HL-60 (cell line): ENCODE data around the gene FSIP1.

Experiments
- DNase-seq, 2 experiments: peaks; one replicate each; pipeline ENCODE4 v3.0.0-alpha.2; 2010 to 2020; ENCODE audit warnings: low read depth in 1 of 2, low spot score in 1 of 2
- H3K27ac ChIP-seq: fragments of 250-450 bp; sonication (Bioruptor Pico); replicated peaks from 2 replicates; pipeline ENCODE4 v1.5.1; 2020; ENCODE audit warnings: mild to moderate bottlenecking, moderate library complexity
- H3K27me3 ChIP-seq: fragments of 250-450 bp; sonication (Bioruptor Pico); 2 replicates; pipeline ENCODE4 v1.5.1; 2021; ENCODE audit warnings: mild to moderate bottlenecking, moderate library complexity; ENCODE audit not compliant: insufficient read depth, poor library complexity, severe bottlenecking
- H3K4me3 ChIP-seq: replicated peaks from 2 replicates; pipeline ENCODE4 v1.5.1; 2011; ENCODE audit warnings: mild to moderate bottlenecking, control low read depth, low read length; ENCODE audit not compliant: insufficient read depth
- CTCF ChIP-seq: IDR thresholded peaks from one replicate; pipeline ENCODE4 v1.5.1; 2011; ENCODE audit warnings: low read length, control low read depth, inconsistent platforms; ENCODE audit not compliant: insufficient read depth
- GABPA ChIP-seq: IDR thresholded peaks from 2 replicates; pipeline ENCODE4 v1.6.1; 2012; ENCODE audit warnings: low read depth
- POLR2AphosphoS5 ChIP-seq: IDR thresholded peaks from 2 replicates; pipeline ENCODE4 v1.6.1; 2012; ENCODE audit warnings: low read depth
- REST ChIP-seq: IDR thresholded peaks from 2 replicates; pipeline ENCODE4 v1.6.1; 2012; ENCODE audit warnings: low read depth; ENCODE audit not compliant: insufficient replicate concordance
- SPI1 ChIP-seq: IDR thresholded peaks from 2 replicates; pipeline ENCODE4 v1.6.1; 2012; ENCODE audit warnings: low read depth, mild to moderate bottlenecking, borderline replicate concordance

The FSIP1 gene

GRCh38 chr15:39586387-39587095 lies 196.1 kb downstream of the FSIP1 start:
- no peak for DNase-seq
- TF ChIP-seq CTCF (no peak), GABPA (no peak), POLR2AphosphoS5 (no peak), SPI1 (no peak), REST (no peak)
- Histone ChIP-seq H3K27ac (no peak overlapping the region), H3K4me3 (no peak overlapping the region), H3K27me3 (peaks cover 4% of the 10 kb centered on the region)

- Histone ChIP-seq H3K27me3 (peaks cover 10% of the 10 kb centered on the region), H3K4me3 (no peak overlapping the region), H3K27ac (no peak overlapping the region)
- TF ChIP-seq SPI1: no peak
- TF ChIP-seq GABPA: no peak
- TF ChIP-seq POLR2AphosphoS5: no peak
- no peak for TF ChIP-seq REST
- no peak for TF ChIP-seq CTCF
- no peak for DNase-seq
Measured at GRCh38 chr15:39585871-39586301, 196.8 kb downstream of the FSIP1 start.

- Histone ChIP-seq H3K27me3 (peaks cover 12% of the 10 kb centered on the region), H3K27ac (no peak overlapping the region), H3K4me3 (no peak overlapping the region)
- TF ChIP-seq POLR2AphosphoS5: no peak
- TF ChIP-seq REST: no peak
- TF ChIP-seq GABPA: no peak
- TF ChIP-seq CTCF: no peak
- no peak for TF ChIP-seq SPI1
- DNase-seq: no peak
Measured at GRCh38 chr15:39585389-39585841, 197.2 kb downstream of the FSIP1 start.
